Activated CD4-positive, CD25-positive, alpha-beta regulatory T cell treated with anti-CD3 and anti-CD28 coated beads, Interleukin-2, amount 50 U/mL, for 72 hours (primary cell): Measurements from ENCODE around the gene MRO.

Source experiments
- DNase-seq: peaks from one replicate; pipeline ENCODE4 v3.0.0; 2021

Gene MRO

DNA sequence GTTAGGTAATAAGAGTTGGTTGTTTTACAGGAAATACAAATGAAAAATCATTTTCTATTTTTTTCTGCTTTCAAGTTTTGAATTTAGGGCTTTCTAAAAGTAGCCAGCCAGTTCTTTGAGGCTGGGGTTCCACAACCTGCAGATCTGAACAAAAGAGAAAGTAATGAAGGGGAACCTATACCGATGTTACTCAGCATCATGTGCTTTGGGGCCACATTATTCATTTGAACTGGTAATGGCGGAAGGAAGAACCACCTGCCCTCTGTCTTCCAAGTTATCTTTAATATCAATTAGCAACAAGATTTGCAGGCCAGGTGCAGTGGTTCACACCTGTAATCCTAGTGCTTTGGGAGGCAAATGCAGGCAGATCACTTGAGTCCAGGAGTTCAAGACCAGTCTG is 12.9 kb upstream of the MRO start:
- DNase-seq = no peak

- no peak for DNase-seq
Observed at GRCh38 chr18:50830544-50830943, 10.7 kb upstream of the MRO start.

DNA sequence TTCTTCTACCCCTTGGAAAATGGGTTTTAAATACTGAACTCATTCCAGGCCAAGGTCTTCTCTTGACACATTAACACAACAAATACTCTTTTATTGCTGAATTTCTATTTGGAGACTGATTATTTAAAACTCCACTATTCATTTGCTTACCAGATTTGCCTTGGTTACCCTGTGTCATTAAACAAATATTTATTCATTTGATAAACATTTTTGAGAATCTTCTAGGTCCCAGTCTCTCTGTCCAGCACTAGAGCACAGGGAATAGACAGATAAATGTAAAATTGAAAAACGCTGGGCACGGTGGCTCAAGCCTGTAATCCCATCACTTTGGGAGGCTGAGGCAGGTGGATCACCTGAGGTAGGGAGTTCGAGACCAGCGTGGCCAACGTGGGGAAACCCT is 9.8 kb upstream of the MRO start:
- DNase-seq = no peak

- no peak for DNase-seq
Observed at GRCh38 chr18:50826027-50826426, 6.2 kb upstream of the MRO start.

- DNase-seq = no peak
Observed at GRCh38 chr18:50825621-50826020, 5.8 kb upstream of the MRO start.

- DNase-seq = no peak
Observed at GRCh38 chr18:50822756-50823155, 2.9 kb upstream of the MRO start.

DNA sequence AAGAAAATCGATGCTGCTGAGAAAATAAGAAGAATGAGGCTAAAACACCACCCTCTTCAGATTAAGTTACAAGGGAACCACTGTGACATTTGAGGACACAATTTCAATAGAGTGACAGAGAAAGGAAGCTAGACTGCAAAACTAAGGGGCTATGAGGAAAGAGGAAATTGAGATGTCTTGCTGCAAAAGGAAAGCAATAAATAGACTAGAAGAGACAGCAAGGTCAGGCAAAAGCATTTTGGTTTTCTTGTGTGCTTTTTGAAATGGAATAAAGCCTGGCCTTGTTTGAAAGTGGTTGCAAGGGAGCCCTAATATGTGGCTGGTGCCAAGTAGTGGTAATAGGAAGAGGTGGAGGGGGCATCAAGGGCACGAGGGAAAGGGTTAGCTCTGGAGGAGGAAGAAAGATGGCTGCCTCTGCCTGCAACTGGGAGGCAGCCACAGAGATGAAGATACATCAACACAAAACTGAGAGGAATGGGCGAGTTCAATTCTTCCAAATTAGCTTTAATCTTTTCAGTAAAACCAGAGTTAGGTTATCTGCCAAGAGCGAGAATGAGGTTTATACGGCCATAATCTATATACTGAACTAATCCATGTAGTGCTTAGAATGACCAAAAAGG is 1.2 kb upstream of the MRO start:
- DNase-seq = no peak

DNA sequence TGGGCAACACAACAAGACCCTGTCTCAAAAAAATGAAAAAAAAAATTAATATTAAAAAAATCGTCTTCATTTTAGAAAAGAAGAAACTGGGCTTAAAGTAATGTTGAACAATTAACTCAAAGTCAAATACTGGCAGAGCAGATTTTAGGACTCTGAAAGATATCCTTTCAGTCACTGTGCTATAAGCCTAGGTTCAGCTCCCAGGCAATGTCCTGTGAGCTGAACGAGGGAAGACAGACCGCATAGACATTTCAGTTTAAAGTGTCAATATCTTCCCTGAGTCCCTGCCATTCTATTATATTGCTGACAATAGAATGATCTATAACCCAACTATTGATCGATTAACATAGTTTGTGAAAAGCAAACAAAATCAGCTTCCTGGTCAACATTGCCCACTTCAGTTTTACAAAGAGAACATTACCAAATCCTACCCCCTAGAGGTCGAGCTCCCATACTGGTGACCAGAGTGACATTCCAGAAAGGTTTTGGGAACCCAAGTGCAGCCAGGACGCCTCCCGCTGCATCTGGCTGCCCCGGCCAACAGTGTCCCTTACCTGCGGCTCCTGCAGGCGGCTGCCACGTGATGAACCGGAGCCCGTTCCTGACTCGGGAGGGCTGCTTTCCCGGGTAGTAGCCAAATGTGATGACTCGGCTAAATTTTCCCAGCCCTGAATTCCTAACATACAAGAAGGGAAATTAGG is 639 bp downstream of the MRO start:
- no peak for DNase-seq

- no peak for DNase-seq
Observed at GRCh38 chr18:50816419-50817166, 3.2 kb downstream of the MRO start.

GRCh38 chr18:50814395-50814794 is 5.4 kb downstream of the MRO start:
- DNase-seq = no peak

- DNase-seq = no peak
Observed at GRCh38 chr18:50813353-50813752, 6.5 kb downstream of the MRO start.

DNA sequence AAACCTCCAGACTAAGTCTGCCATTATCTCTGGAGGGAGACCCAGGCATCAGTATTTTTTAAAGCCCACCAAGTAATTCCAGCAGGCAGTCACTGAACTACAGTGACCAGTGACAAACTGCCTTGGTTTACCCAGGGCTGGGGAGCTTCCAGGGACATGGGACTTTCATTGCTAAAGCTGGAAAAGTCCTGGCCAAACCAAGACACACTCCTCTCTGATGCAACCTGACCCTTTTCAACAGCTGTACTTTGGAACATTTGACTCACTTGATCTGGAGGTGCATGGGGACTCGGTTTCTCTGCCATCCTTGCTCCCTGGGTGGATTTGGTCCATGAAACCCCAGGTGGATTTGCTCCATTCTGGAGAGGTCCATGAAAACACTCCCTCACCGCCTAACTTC is 7.0 kb downstream of the MRO start:
- DNase-seq = no peak

DNA sequence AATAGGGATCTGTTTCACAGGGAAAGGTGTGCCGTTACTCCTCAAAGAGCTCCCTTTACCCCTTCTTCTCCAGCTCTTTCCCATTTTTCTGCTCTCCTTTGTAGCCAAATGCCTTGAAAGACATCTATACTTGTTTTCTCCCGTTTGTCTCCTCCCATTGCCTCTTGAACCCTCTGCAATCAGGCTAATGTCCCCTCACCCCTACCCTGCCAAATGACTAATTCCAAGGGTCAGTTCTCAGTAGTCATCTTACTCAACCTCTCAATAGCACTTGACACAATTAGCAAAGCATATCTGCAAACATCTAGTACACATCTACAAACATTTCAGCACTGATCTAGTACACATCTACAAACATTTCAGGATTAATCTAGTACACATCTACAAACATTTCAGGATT is 12.6 kb downstream of the MRO start:
- DNase-seq = no peak

GRCh38 chr18:50806208-50806616 is 13.6 kb downstream of the MRO start:
- no peak for DNase-seq

GRCh38 chr18:50805732-50806131 is 14.1 kb downstream of the MRO start:
- no peak for DNase-seq

- DNase-seq = no peak
Observed at GRCh38 chr18:50803592-50803991, 16.2 kb downstream of the MRO start.

- DNase-seq = no peak
Observed at GRCh38 chr18:50802141-50802540, 17.7 kb downstream of the MRO start.

GRCh38 chr18:50797142-50797541 is 22.7 kb downstream of the MRO start:
- no peak for DNase-seq

DNA sequence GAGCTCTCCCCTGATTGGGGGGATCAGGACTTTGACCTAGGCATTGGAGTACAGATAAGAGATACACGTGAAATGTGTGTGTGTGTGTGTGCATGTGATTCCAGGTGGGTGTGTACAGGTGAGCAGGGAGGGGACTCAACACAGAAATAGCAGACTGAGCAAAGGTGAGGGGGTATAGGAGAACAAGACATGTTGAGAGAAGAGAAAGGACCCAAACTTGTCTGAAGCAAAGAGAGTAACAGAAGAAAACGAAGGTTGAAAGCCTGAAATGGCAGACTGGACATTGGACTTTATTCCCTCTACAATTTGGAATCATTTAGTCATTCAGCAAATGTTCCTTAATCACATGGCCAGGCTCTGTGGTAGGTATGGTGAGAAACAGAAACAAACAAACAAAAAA is 23.3 kb downstream of the MRO start:
- no peak for DNase-seq

GRCh38 chr18:50793641-50794565 is 25.9 kb downstream of the MRO start:
- DNase-seq = no peak

- no peak for DNase-seq
Observed at GRCh38 chr18:50792885-50793284, 26.9 kb downstream of the MRO start.

- no peak for DNase-seq
Observed at GRCh38 chr18:50791599-50792438, 28.0 kb downstream of the MRO start.
